ENCODE data around the gene SLC25A38.
"Not testable (repeated sequence)": the region's sequence is repeated elsewhere in the genome, so short reads cannot be mapped to it uniquely, and the experiment has no call there.

SLC25A38 gene

DNA sequence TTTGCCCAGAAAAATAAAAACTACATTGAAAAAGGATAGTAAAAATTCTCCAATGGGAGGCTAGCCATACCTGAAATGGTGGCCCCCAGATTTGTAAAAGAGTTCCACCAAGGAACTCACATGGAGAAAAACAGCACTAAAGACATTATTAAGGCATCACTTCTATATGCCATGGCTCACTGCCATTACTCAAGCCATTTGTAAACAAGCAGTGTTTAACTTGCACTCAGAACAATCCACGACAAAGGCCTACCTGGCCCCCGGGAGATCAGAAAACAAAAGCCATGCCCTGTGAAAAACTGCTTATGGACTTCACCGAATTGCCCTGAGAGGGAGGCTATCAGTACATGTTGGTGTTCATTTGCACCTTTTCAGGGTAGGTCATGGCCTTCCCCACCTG lies 34.1 kb upstream of the SLC25A38 start:
- no peak for FAIRE-seq
- TF ChIP-seq POLR2A (IDR thresholded peaks at IDR 0.05; ENCODE audit: low read depth, low read length) (no peak), POLR2AphosphoS5 (IDR thresholded peaks at IDR 0.05; ENCODE audit: low read depth, low read length) (no peak), TAF1 (IDR thresholded peaks at IDR 0.05; ENCODE audit: borderline replicate concordance, low read depth, low read length) (no peak)
- no peak for DNase-seq (ENCODE audit: insufficient read length)

- DNase-seq (ENCODE audit: insufficient read length) (no peak), FAIRE-seq (no peak)
- TF ChIP-seq POLR2AphosphoS5 (IDR thresholded peaks at IDR 0.05; ENCODE audit: low read depth, low read length): no peak
- TF ChIP-seq POLR2A (IDR thresholded peaks at IDR 0.05; ENCODE audit: low read depth, low read length): no peak
- no peak for TF ChIP-seq TAF1 (IDR thresholded peaks at IDR 0.05; ENCODE audit: borderline replicate concordance, low read depth, low read length)
Observed at GRCh38 chr3:39350714-39351113, 32.5 kb upstream of the SLC25A38 start.

- FAIRE-seq; DNase-seq (ENCODE audit: insufficient read length): not testable (repeated sequence)
Observed at GRCh38 chr3:39351134-39351533, 32.0 kb upstream of the SLC25A38 start.

DNA sequence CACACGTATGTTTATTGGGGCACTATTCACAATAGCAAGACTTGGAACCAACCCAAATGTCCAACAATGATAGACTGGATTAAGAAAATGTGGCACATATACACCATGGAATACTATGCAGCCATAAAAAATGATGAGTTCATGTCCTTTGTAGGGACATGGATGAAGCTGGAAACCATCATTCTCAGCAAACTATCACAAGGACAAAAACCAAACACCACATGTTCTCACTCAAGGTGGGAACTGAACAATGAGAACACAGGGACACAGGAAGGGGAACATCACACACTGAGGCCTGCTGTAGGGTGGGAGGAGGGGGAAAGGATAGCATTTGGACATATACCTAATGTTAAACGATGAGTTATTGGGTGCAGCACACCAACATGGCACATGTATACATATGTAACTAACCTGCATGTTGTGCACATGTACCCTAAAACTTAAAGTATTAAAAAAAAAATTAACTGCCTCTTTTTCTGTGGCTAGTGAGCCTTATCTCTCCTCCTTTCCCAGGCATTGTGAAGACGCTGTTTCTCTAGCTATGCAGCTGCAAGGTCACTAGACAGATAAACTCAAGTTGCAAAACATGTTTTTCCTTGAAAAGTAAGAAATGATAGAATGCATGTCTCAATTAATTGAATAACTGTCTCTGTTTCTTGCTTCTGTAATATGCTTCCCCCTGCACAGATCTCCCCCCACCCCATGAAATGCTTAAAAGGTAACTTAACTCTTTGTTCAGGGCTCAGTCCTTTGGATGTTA lies 29.8 kb upstream of the SLC25A38 start:
- not testable (repeated sequence) for DNase-seq (ENCODE audit: insufficient read length); FAIRE-seq

DNA sequence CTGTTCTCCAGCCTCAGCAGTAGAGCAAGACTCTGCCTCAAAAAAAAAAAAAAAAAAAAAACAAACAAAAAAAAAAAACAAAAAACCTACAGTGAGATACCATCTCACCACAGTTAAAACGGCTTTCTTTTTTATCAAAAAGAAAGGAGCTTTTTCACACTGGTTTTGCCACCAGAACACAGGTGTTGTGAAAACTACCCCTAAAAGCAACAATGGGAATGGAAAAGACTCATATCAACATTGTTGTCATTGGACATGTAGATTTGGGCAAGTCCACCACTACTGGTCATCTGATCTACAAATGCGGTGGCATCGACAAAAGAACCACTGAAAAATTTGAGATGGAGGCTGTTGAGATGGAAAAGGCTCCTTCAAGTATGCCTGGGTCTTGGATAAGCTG lies 24.8 kb upstream of the SLC25A38 start:
- DNase-seq (ENCODE audit: insufficient read length) (no peak), FAIRE-seq (no peak)
- TF ChIP-seq POLR2AphosphoS5 (IDR thresholded peaks at IDR 0.05; ENCODE audit: low read depth, low read length) (no peak), POLR2A (IDR thresholded peaks at IDR 0.05; ENCODE audit: low read depth, low read length) (no peak), TAF1 (IDR thresholded peaks at IDR 0.05; ENCODE audit: borderline replicate concordance, low read depth, low read length) (no peak)

DNA sequence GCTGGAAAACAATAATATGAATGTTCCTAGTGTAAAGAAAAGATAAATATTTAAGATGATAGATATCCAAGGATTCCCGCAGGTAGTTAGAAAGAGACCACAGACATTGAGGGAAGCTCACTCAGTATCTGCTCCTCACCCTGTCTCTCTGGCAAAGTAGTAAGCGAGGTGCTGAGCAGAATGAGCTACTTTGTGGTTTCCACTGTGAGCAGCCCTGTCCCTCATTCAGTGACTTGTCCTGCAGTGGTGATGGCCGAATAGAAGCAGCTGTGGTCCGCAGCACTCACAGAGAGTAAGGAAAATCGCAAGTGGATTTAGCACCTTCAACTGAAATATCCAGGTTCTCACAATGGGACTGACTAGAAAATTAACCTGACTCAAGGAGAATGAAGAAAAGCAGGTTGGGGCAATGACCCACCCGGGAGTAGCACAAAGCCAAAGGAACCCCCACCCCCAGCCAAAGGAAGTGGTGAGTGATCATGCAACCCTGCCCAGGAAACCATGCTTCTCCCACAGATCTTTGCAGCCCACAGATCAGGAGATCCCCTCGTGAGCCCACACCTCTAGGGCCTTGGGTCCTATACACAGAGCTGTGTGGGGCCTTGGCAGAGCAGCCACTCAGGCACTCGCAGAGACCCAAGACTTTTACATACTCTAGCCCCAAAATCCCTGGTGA lies 21.8 kb upstream of the SLC25A38 start:
- FAIRE-seq (peak; percentile 88), DNase-seq (ENCODE audit: insufficient read length) (no peak)
- TF ChIP-seq POLR2AphosphoS5 (IDR thresholded peaks at IDR 0.05; ENCODE audit: low read depth, low read length) (0 out of 2 replicates have a peak, but pooled peaks have one; percentile 59), POLR2A (IDR thresholded peaks at IDR 0.05; ENCODE audit: low read depth, low read length) (no peak; the same call in 1 of the 2 replicates), TAF1 (IDR thresholded peaks at IDR 0.05; ENCODE audit: borderline replicate concordance, low read depth, low read length) (no peak)

- DNase-seq (ENCODE audit: insufficient read length) (no peak), FAIRE-seq (no peak)
- TF ChIP-seq POLR2AphosphoS5 (IDR thresholded peaks at IDR 0.05; ENCODE audit: low read depth, low read length) (no peak), POLR2A (IDR thresholded peaks at IDR 0.05; ENCODE audit: low read depth, low read length) (no peak), TAF1 (IDR thresholded peaks at IDR 0.05; ENCODE audit: borderline replicate concordance, low read depth, low read length) (no peak)
Observed at GRCh38 chr3:39362192-39362591, 21.0 kb upstream of the SLC25A38 start.

DNA sequence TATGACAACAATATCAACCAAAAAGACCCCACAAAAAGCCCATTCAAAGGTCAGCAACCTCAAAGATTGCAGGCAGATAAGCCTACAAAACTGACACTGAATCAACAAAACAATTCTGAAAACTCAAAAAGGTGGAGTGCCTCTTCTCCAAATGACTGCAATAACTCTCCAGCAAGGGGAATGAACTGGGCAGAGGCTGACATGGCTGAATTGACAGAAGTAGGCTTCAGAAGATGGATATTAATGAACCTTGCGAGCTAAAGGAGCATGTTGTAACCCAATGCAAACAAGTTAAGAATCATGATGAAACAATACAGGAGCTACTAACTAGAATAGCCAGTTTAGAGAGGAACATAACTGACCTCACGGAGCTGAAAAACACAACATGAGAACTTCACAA lies 20.4 kb upstream of the SLC25A38 start:
- DNase-seq (ENCODE audit: insufficient read length) (no peak), FAIRE-seq (no peak)
- TF ChIP-seq POLR2A (IDR thresholded peaks at IDR 0.05; ENCODE audit: low read depth, low read length): no peak

DNA sequence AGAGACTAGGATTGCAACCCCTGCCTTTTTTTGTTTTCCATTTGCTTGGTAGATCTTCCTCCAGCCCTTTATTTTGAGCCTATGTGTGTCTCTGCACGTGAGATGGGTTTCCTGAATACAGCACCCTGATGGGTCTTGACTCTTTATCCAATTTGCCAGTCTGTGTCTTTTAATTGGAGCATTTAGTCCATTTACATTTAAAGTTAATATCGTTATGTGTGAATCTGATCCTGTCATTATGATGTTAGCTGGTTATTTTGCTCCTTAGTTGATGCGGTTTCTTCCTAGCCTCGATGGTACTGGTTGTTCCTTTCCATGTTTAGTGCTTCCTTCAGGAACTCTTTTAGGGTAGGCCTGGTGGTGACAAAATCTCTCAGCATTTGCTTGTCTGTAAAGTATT lies 12.7 kb upstream of the SLC25A38 start:
- FAIRE-seq; DNase-seq (ENCODE audit: insufficient read length): not testable (repeated sequence)

GRCh38 chr3:39372833-39373232 lies 10.3 kb upstream of the SLC25A38 start:
- FAIRE-seq: no peak
- DNase-seq (ENCODE audit: insufficient read length): no peak
- TF ChIP-seq POLR2A (IDR thresholded peaks at IDR 0.05; ENCODE audit: low read depth, low read length) (no peak), POLR2AphosphoS5 (IDR thresholded peaks at IDR 0.05; ENCODE audit: low read depth, low read length) (no peak), TAF1 (IDR thresholded peaks at IDR 0.05; ENCODE audit: borderline replicate concordance, low read depth, low read length) (no peak)

DNA sequence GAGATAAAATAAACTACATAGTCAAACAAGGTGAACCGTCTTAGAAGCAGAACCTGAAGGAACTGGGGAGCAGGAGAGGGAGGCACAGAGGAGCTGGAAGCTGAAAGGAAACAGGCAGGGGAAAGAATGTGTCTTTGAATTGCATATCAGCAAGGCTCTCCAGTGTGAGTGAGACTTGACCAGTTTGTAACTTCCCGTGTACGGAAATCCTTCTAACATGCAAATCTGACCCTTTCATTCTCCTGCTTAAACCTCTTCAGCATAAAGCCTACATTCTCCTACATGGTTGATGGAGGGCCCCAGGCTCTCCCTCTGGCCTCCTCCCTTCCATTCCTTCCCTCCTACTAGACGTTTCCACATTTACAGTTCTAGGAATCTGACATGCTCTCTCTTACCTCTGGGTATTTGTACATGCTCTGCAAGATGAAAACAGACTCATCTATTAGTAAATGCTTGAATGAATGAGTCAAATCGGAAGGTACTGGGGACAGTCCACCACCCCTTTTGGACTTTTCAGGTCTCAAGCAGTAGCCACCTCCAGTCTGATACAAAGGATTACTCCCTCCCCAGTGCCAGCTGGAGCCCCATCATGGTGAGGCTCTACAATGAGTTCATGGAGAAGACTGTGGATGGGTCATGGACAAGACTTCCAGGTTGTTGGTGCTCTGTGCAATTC lies 6.1 kb upstream of the SLC25A38 start:
- TF ChIP-seq POLR2AphosphoS5 (IDR thresholded peaks at IDR 0.05; ENCODE audit: low read depth, low read length) (no peak), TAF1 (IDR thresholded peaks at IDR 0.05; ENCODE audit: borderline replicate concordance, low read depth, low read length) (no peak), POLR2A (IDR thresholded peaks at IDR 0.05; ENCODE audit: low read depth, low read length) (peak; percentile 35; the same call in 1 of the 2 replicates)
- DNase-seq (ENCODE audit: insufficient read length) (no peak), FAIRE-seq (peak; percentile 74)

DNA sequence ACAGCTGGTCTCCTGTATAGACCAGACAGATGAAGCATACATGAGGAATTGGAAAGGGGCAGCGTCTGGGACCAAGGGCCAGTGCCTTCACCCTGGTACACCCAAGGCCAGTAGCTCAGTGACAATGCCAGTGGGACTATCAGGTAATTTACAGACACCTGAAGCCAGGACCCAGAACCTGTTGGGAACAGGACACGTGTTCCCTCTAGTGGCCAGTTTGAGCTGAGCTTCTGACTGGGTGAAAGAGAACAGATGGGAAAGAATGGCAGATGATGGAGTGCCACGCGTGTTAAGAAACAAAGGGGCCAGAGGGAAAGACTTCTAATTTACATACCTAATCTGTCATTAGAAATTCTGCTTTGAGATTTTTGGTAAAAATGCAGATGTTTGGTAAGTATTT lies 5.1 kb upstream of the SLC25A38 start:
- DNase-seq (ENCODE audit: insufficient read length): peak; percentile 37
- TF ChIP-seq POLR2A (IDR thresholded peaks at IDR 0.05; ENCODE audit: low read depth, low read length): no peak
- no peak for TF ChIP-seq POLR2AphosphoS5 (IDR thresholded peaks at IDR 0.05; ENCODE audit: low read depth, low read length)
- TF ChIP-seq TAF1 (IDR thresholded peaks at IDR 0.05; ENCODE audit: borderline replicate concordance, low read depth, low read length): no peak
- FAIRE-seq: peak; percentile 91
